Endothelial cell of umbilical vein (primary cell): ENCODE results near the gene UGT3A2. TPM values are rescaled to one million over a fixed set of nuclear protein-coding genes. Genes with fewer than 3 reads are reported as not detected.

Experiments
- BruUV-seq: library from RNA; stranded (reverse); fragments of 400-500 nt; replicated peaks from 2 replicates; lab custom pipeline; 2021; lab: Mats Ljungman, UMichigan
- CTCF ChIA-PET: fragments of 300-600, 350-600 bp; sonication (Branson Sonifier 250); formaldehyde crosslinking; loops from one replicate; lab custom pipeline; 2021; ENCODE audit warnings: antibody characterized with exemption, inconsistent platforms; lab: Charles Lee
- POLR2A ChIA-PET: fragments of 300-600, 350-600 bp; sonication (Branson Sonifier 250); formaldehyde crosslinking; loops from one replicate; lab custom pipeline; 2021; ENCODE audit warnings: antibody characterized with exemption, inconsistent platforms; lab: Charles Lee
- DNase-seq: peaks from one replicate; pipeline ENCODE4 v3.0.0-alpha.2; 2011; ENCODE audit warnings: low read depth, low spot score
- FAIRE-seq: peaks from 2 replicates; lab custom pipeline; 2011; peaks lifted over from hg19 to GRCh38; lab: Jason Lieb, UNC
- H2AFZ ChIP-seq: 2 replicates; pipeline ENCODE4 v1.6.0; 2012; ENCODE audit warnings: low read depth, low read length, control low read depth, inconsistent platforms
- H3K27ac ChIP-seq: 2 replicates; pipeline ENCODE4 v1.5.1; 2011; ENCODE audit warnings: low read depth, mild to moderate bottlenecking, control low read depth, low read length, moderate library complexity; ENCODE audit not compliant: insufficient read depth
- H3K27me3 ChIP-seq, 2 experiments: 2 replicates each; pipeline versions ENCODE4 v1.6.0 to v1.6.1; 2011; ENCODE audit warnings: low read length in 2 of 2, mixed read lengths in 1 of 2; ENCODE audit not compliant: control insufficient read depth in 2 of 2, insufficient read depth in 2 of 2
- H3K36me3 ChIP-seq, 2 experiments: 2 replicates in 1 of 2; 3 replicates in 1 of 2; pipeline ENCODE4 v1.5.1; 2011; ENCODE audit warnings: low read length in 2 of 2, mild to moderate bottlenecking in 1 of 2, moderate library complexity in 1 of 2; ENCODE audit not compliant: control insufficient read depth in 2 of 2, insufficient read depth in 2 of 2; ENCODE audit errors: extremely low read depth in 1 of 2
- H3K4me1 ChIP-seq: 3 replicates; pipeline ENCODE4 v1.5.1; 2011; ENCODE audit warnings: mild to moderate bottlenecking, low read length; ENCODE audit not compliant: control insufficient read depth, insufficient read depth; ENCODE audit errors: extremely low read depth
- H3K4me2 ChIP-seq: 2 replicates; pipeline ENCODE4 v1.6.1; 2011; ENCODE audit warnings: low read length, control low read depth, mixed read lengths; ENCODE audit not compliant: insufficient read depth
- H3K4me3 ChIP-seq, 3 experiments: fragments of 200-600 bp in 1 of 3; sonication (generic), shearing (Covaris generic) in 1 of 3; replicated peaks in 1 of 3; 2 replicates each; pipeline ENCODE4 v1.5.1; 2011 to 2016; ENCODE audit warnings: control low read depth in 3 of 3, low read length in 3 of 3, mild to moderate bottlenecking in 2 of 3, inconsistent platforms in 1 of 3, low read depth in 1 of 3, moderate library complexity in 1 of 3; ENCODE audit not compliant: insufficient read depth in 1 of 3
- H3K79me2 ChIP-seq: 2 replicates; pipeline ENCODE4 v1.6.0; 2012; ENCODE audit warnings: low read length, inconsistent platforms; ENCODE audit not compliant: control insufficient read depth, insufficient read depth
- H3K9ac ChIP-seq: replicated peaks from 2 replicates; pipeline ENCODE3; 2011; ENCODE audit warnings: low read length, control low read depth; ENCODE audit not compliant: insufficient read depth; ENCODE audit errors: extremely low read depth
- H3K9me1 ChIP-seq: replicated peaks from 3 replicates; pipeline ENCODE4 v1.6.0; 2011; ENCODE audit warnings: mild to moderate bottlenecking, low read length; ENCODE audit not compliant: control insufficient read depth, insufficient read depth; ENCODE audit errors: extremely low read depth
- H3K9me3 ChIP-seq: replicated peaks from 2 replicates; pipeline ENCODE4 v1.5.1; 2012; ENCODE audit warnings: low read length, inconsistent platforms; ENCODE audit not compliant: control insufficient read depth, insufficient read depth
- H4K20me1 ChIP-seq: replicated peaks from 2 replicates; pipeline ENCODE3; 2011; ENCODE audit warnings: mild to moderate bottlenecking, low read length; ENCODE audit not compliant: control insufficient read depth, insufficient read depth; ENCODE audit errors: extremely low read depth
- CTCF ChIP-seq, 2 donors: IDR thresholded peaks; 1 replicate in 1 of 2; 2 replicates in 1 of 2; pipeline ENCODE4 v1.5.1; 2011; ENCODE audit warnings: low read length in 2 of 2, mild to moderate bottlenecking in 2 of 2, moderate library complexity in 2 of 2, control low read depth in 1 of 2, inconsistent platforms in 1 of 2, low read depth in 1 of 2; ENCODE audit not compliant: insufficient read depth in 1 of 2; ENCODE audit errors: extremely low read depth in 1 of 2
- EZH2 ChIP-seq: IDR thresholded peaks from 2 replicates; pipeline ENCODE4 v1.6.1; 2012; ENCODE audit warnings: borderline replicate concordance, low read depth, mild to moderate bottlenecking, moderate library complexity, low read length, inconsistent platforms; ENCODE audit not compliant: severe bottlenecking
- FOS ChIP-seq: IDR thresholded peaks from 2 replicates; pipeline ENCODE4 v1.6.1; 2011; ENCODE audit warnings: mild to moderate bottlenecking, low read length, moderate library complexity, borderline replicate concordance; ENCODE audit not compliant: insufficient read depth
- GATA2 ChIP-seq: IDR thresholded peaks from 2 replicates; pipeline ENCODE4 v1.7.0; 2011; ENCODE audit warnings: low read depth, mild to moderate bottlenecking, moderate library complexity, mixed read lengths, low read length; ENCODE audit not compliant: insufficient read length, insufficient read depth
- JUN ChIP-seq: IDR thresholded peaks from 2 replicates; pipeline ENCODE4 v1.6.1; 2011; ENCODE audit warnings: borderline replicate concordance, low read depth; ENCODE audit not compliant: insufficient read length, insufficient read depth
- MAX ChIP-seq: IDR thresholded peaks from 2 replicates; pipeline ENCODE4 v1.6.1; 2011; ENCODE audit not compliant: insufficient read depth, insufficient read length
- MYC ChIP-seq: IDR thresholded peaks from one replicate; pipeline ENCODE4 v1.6.1; 2011; ENCODE audit warnings: mild to moderate bottlenecking, low read depth, low read length
- POLR2A ChIP-seq: IDR thresholded peaks from 2 replicates; pipeline ENCODE4 v1.6.1; 2012; ENCODE audit warnings: low read depth, mild to moderate bottlenecking, control low read depth, low read length
- POLR2AphosphoS5 ChIP-seq: IDR thresholded peaks from 2 replicates; pipeline ENCODE4 v1.6.1; 2012; ENCODE audit warnings: low read depth, mild to moderate bottlenecking, control low read depth, low read length, moderate library complexity; ENCODE audit not compliant: insufficient read depth
- dilution Hi-C: fragments of 300-500 bp; cut with MboI; formaldehyde crosslinking; loops from one replicate; pipeline ENCODE4 v1.15.0; 2019; ENCODE audit warnings: low sequenced_read_pairs; ENCODE audit not compliant: extremely low pct_ligation_motif_present
- intact Hi-C: fragments of 100-400 bp; cut with micrococcal nuclease; formaldehyde crosslinking; loops from one replicate; pipeline ENCODE4 v1.10.0; 2022
- polyA plus RNA-seq, 4 experiments: library from polyadenylated mRNA; depleted of rRNA in 3 of 4; stranded (reverse) in 3 of 4; unstranded in 1 of 4; fragments of >200 nt; gene quantifications; 2 replicates each; pipeline versions ENCODE4 v1.2.1 to v1.2.3, GENCODE V29; 2011 to 2012; ENCODE audit warnings: missing spikeins in 1 of 4
- total RNA-seq: library from RNA; stranded (reverse); gene quantifications from 2 replicates; pipeline ENCODE4 v1.2.3, GENCODE V29; 2021

The UGT3A2 gene
- total and polyA plus RNA-seq, 2 donors (not counting 3 experiments of a cell fraction or from before 2014, with no cell fraction given), result not detected

- intact Hi-C loops, result no loop called here
- H3K9me1 ChIP-seq, result no peaks in the 10 kb centered on the region
- no peaks in the 10 kb centered on the region for H3K4me1 ChIP-seq
- H3K27me3 ChIP-seq, result no peaks in the 10 kb centered on the region
- H4K20me1 ChIP-seq, result no peaks in the 10 kb centered on the region
- no peak overlapping the region for H3K9ac ChIP-seq
- no peaks in the 10 kb centered on the region for H3K36me3 ChIP-seq
- no peak overlapping the region for H3K4me2 ChIP-seq
- dilution Hi-C loops, result no loop called here
- no peak overlapping the region for H3K27ac ChIP-seq
- POLR2A ChIA-PET, result no interaction called here
- no peak overlapping the region for H3K4me3 ChIP-seq
- TF ChIP-seq EZH2 (no peak), CTCF (IDR thresholded peaks at IDR 0.05; ENCODE audit: extremely low read depth in 1 of 2, insufficient read depth in 1 of 2, low read depth in 1 of 2, low read length in 2 of 2) (no peak), GATA2 (no peak), MYC (no peak), JUN (no peak), FOS (no peak), POLR2A (no peak), MAX (no peak), POLR2AphosphoS5 (no peak)
- no TSS peak for BruUV-seq
- H3K9me3 ChIP-seq, result no peaks in the 10 kb centered on the region
- no peak for FAIRE-seq
- CTCF ChIA-PET, result no interaction called here
- no peak overlapping the region for H2AFZ ChIP-seq
- no peak for DNase-seq
- H3K79me2 ChIP-seq, result no peaks in the 10 kb centered on the region
Observed at GRCh38 chr5:36017622-36018021, 49.1 kb downstream of the UGT3A2 start.
